Measurements from ENCODE around the gene ZNF669. TPM values are rescaled to one million over a fixed set of nuclear protein-coding genes. Genes with fewer than 3 reads are reported as not detected.

Gene ZNF669
- polyA plus RNA-seq, 1 donor (not counting 4 experiments of a cell fraction or from before 2014, with no cell fraction given) = 4.5 TPM

GRCh38 chr1:247096544-247096943 lies 7.6 kb downstream of the ZNF669 start:
- no peaks in the 10 kb centered on the region for H3K9me1 ChIP-seq (ENCODE audit: control insufficient read depth, extremely low read depth, insufficient read depth, low read length)
- H2AFZ ChIP-seq (ENCODE audit: control insufficient read depth, low read length) = no peak overlapping the region
- no peak overlapping the region for H3K4me2 ChIP-seq (ENCODE audit: control insufficient read depth, extremely low read depth, insufficient read depth, low read depth, low read length)
- FAIRE-seq = no peak
- peaks cover 20% of the 10 kb centered on the region for H3K9me3 ChIP-seq (ENCODE audit: control insufficient read depth, low read depth, low read length)
- no peaks in the 10 kb centered on the region for H3K4me1 ChIP-seq (ENCODE audit: control insufficient read depth, extremely low read depth, insufficient read depth, low read length)
- no peaks in the 10 kb centered on the region for H4K20me1 ChIP-seq (ENCODE audit: control insufficient read depth, extremely low read depth, insufficient read depth, low read length)
- H3K9ac ChIP-seq (ENCODE audit: control insufficient read depth, extremely low read depth, insufficient read depth, low read length) = no peak overlapping the region
- H3K4me3 ChIP-seq (ENCODE audit: control insufficient read depth in 2 of 3, extremely low read depth in 1 of 3, insufficient read depth in 2 of 3, low read depth in 1 of 3, low read length in 3 of 3) = no peak overlapping the region
- H3K79me2 ChIP-seq (ENCODE audit: control insufficient read depth, insufficient read depth, low read length) = peaks cover 3% of the 10 kb centered on the region
- TF ChIP-seq CTCF (optimal IDR thresholded peaks at IDR 0.05 in 1 of 3, IDR thresholded peaks at IDR 0.05 in 1 of 3, conservative IDR thresholded peaks at IDR 0.05 in 1 of 3; ENCODE audit: extremely low read depth in 1 of 3, insufficient read depth in 2 of 3, low read length in 3 of 3) (no peak), EZH2 (IDR thresholded peaks at IDR 0.05; ENCODE audit: low read length) (no peak)
- dilution Hi-C loops (cut with MboI; ENCODE audit: extremely low pct_ligation_motif_present, low sequenced_read_pairs) = no loop called here
- no peak overlapping the region for H3K27ac ChIP-seq (ENCODE audit: control insufficient read depth, insufficient read depth, low read length)
- no peaks in the 10 kb centered on the region for H3K27me3 ChIP-seq (ENCODE audit: control insufficient read depth, extremely low read depth, insufficient read depth, low read length)
- DNase-seq (ENCODE audit: low read depth, low spot score) = no peak
- peaks cover 9 to 11% of the 10 kb centered on the region in 2 experiments for H3K36me3 ChIP-seq (ENCODE audit: control insufficient read depth in 2 of 2, extremely low read depth in 1 of 2, insufficient read depth in 2 of 2, low read length in 2 of 2)

GRCh38 chr1:247096112-247096511 lies 8.0 kb downstream of the ZNF669 start:
- FAIRE-seq (no peak), DNase-seq (ENCODE audit: low read depth, low spot score) (no peak)
- peaks cover 18% of the 10 kb centered on the region for H3K9me3 ChIP-seq (ENCODE audit: control insufficient read depth, low read depth, low read length)
- H3K27ac ChIP-seq (ENCODE audit: control insufficient read depth, insufficient read depth, low read length) = no peak overlapping the region
- TF ChIP-seq EZH2 (IDR thresholded peaks at IDR 0.05; ENCODE audit: low read length) = no peak
- TF ChIP-seq CTCF (optimal IDR thresholded peaks at IDR 0.05 in 1 of 3, IDR thresholded peaks at IDR 0.05 in 1 of 3, conservative IDR thresholded peaks at IDR 0.05 in 1 of 3; ENCODE audit: extremely low read depth in 1 of 3, insufficient read depth in 2 of 3, low read length in 3 of 3) = no peak
- H2AFZ ChIP-seq (ENCODE audit: control insufficient read depth, low read length) = no peak overlapping the region
- dilution Hi-C loops (cut with MboI; ENCODE audit: extremely low pct_ligation_motif_present, low sequenced_read_pairs) = no loop called here
- H3K9ac ChIP-seq (ENCODE audit: control insufficient read depth, extremely low read depth, insufficient read depth, low read length) = no peak overlapping the region
- H3K4me2 ChIP-seq (ENCODE audit: control insufficient read depth, extremely low read depth, insufficient read depth, low read depth, low read length) = no peak overlapping the region
- H3K79me2 ChIP-seq (ENCODE audit: control insufficient read depth, insufficient read depth, low read length) = peaks cover 3% of the 10 kb centered on the region
- peaks cover 8 to 11% of the 10 kb centered on the region in 2 experiments for H3K36me3 ChIP-seq (ENCODE audit: control insufficient read depth in 2 of 2, extremely low read depth in 1 of 2, insufficient read depth in 2 of 2, low read length in 2 of 2)
- no peaks in the 10 kb centered on the region for H3K9me1 ChIP-seq (ENCODE audit: control insufficient read depth, extremely low read depth, insufficient read depth, low read length)
- H3K4me1 ChIP-seq (ENCODE audit: control insufficient read depth, extremely low read depth, insufficient read depth, low read length) = no peaks in the 10 kb centered on the region
- no peaks in the 10 kb centered on the region for H4K20me1 ChIP-seq (ENCODE audit: control insufficient read depth, extremely low read depth, insufficient read depth, low read length)
- no peak overlapping the region for H3K4me3 ChIP-seq (ENCODE audit: control insufficient read depth in 2 of 3, extremely low read depth in 1 of 3, insufficient read depth in 2 of 3, low read depth in 1 of 3, low read length in 3 of 3)
- no peaks in the 10 kb centered on the region for H3K27me3 ChIP-seq (ENCODE audit: control insufficient read depth, extremely low read depth, insufficient read depth, low read length)
